Trophoblast cell (in vitro differentiated cells and primary cell): Measurements from ENCODE around the gene MYRIP.

Experiments
- DNase-seq, 2 donors: peaks; one replicate each; pipeline ENCODE4 v3.0.0-alpha.2; 2016
- H2AFZ ChIP-seq: 2 replicates; pipeline ENCODE4 v1.6.1; 2013; ENCODE audit warnings: low read length, moderate library complexity, mild to moderate bottlenecking; ENCODE audit not compliant: insufficient read depth, poor library complexity
- H2AK5ac ChIP-seq: 2 replicates; pipeline ENCODE4 v1.6.1; 2013; ENCODE audit warnings: mild to moderate bottlenecking, low read length
- H2BK120ac ChIP-seq: 2 replicates; pipeline ENCODE4 v1.6.1; 2013; ENCODE audit warnings: low read length, mild to moderate bottlenecking, moderate library complexity; ENCODE audit not compliant: insufficient read depth, poor library complexity
- H2BK12ac ChIP-seq: 2 replicates; pipeline ENCODE4 v1.6.1; 2013; ENCODE audit warnings: mild to moderate bottlenecking, low read length, moderate library complexity
- H2BK5ac ChIP-seq: 2 replicates; pipeline ENCODE4 v1.6.1; 2013; ENCODE audit warnings: low read length, low read depth, moderate library complexity, mild to moderate bottlenecking; ENCODE audit not compliant: poor library complexity
- H3K14ac ChIP-seq: 2 replicates; pipeline ENCODE4 v1.6.1; 2013; ENCODE audit warnings: mild to moderate bottlenecking, low read length
- H3K18ac ChIP-seq: 2 replicates; pipeline ENCODE4 v1.6.1; 2013; ENCODE audit warnings: mild to moderate bottlenecking, low read length
- H3K23ac ChIP-seq: 2 replicates; pipeline ENCODE4 v1.6.1; 2013; ENCODE audit warnings: low read length
- H3K27ac ChIP-seq: 2 replicates; pipeline ENCODE4 v1.5.1; 2013; ENCODE audit warnings: low read depth, mild to moderate bottlenecking, inconsistent platforms, low read length, moderate library complexity
- H3K27me3 ChIP-seq: 2 replicates; pipeline ENCODE4 v1.6.1; 2013; ENCODE audit warnings: inconsistent platforms, mild to moderate bottlenecking, low read length, moderate library complexity; ENCODE audit not compliant: insufficient read depth
- H3K36me3 ChIP-seq, 2 experiments: 1 replicate in 1 of 2; 2 replicates in 1 of 2; pipeline ENCODE4 v1.6.1; 2013; ENCODE audit warnings: low read length in 2 of 2, mild to moderate bottlenecking in 2 of 2, moderate library complexity in 1 of 2; ENCODE audit not compliant: insufficient read depth in 2 of 2, control insufficient read depth in 1 of 2
- H3K4ac ChIP-seq: 2 replicates; pipeline ENCODE4 v1.6.1; 2013; ENCODE audit warnings: low read depth, mild to moderate bottlenecking, low read length, moderate library complexity
- H3K4me1 ChIP-seq, 2 experiments: 1 replicate in 1 of 2; 2 replicates in 1 of 2; pipeline ENCODE4 v1.6.1; 2013; ENCODE audit warnings: low read length in 2 of 2, mild to moderate bottlenecking in 2 of 2, moderate library complexity in 1 of 2; ENCODE audit not compliant: insufficient read depth in 2 of 2, control insufficient read depth in 1 of 2
- H3K4me2 ChIP-seq: 2 replicates; pipeline ENCODE4 v1.6.1; 2013; ENCODE audit warnings: inconsistent platforms, mild to moderate bottlenecking, low read length, moderate library complexity
- H3K4me3 ChIP-seq: 2 replicates; pipeline ENCODE4 v1.5.1; 2013; ENCODE audit warnings: mild to moderate bottlenecking, low read depth, low read length, inconsistent platforms
- H3K79me1 ChIP-seq: one replicate; pipeline ENCODE4 v1.6.1; 2013; ENCODE audit warnings: low read length
- H3K79me2 ChIP-seq: 2 replicates; pipeline ENCODE4 v1.6.1; 2013; ENCODE audit warnings: low read length, mild to moderate bottlenecking; ENCODE audit not compliant: control insufficient read depth, insufficient read depth, poor library complexity
- H3K9ac ChIP-seq: 2 replicates; pipeline ENCODE4 v1.6.1; 2013; ENCODE audit warnings: mild to moderate bottlenecking, low read length
- H3K9me3 ChIP-seq: 2 replicates; pipeline ENCODE4 v1.6.1; 2013; ENCODE audit warnings: low read depth, mild to moderate bottlenecking, control low read depth, inconsistent platforms, low read length; ENCODE audit not compliant: insufficient read depth
- H4K12ac ChIP-seq: 2 replicates; pipeline ENCODE4 v1.6.1; 2013; ENCODE audit warnings: low read depth, mild to moderate bottlenecking, low read length, moderate library complexity
- H4K8ac ChIP-seq: 2 replicates; pipeline ENCODE4 v1.6.1; 2013; ENCODE audit warnings: low read depth, mild to moderate bottlenecking, low read length, moderate library complexity
- H4K91ac ChIP-seq: one replicate; pipeline ENCODE4 v1.6.1; 2013; ENCODE audit warnings: low read depth, mild to moderate bottlenecking, low read length, moderate library complexity
- WGBS: extraction: QIAGEN DNeasy Blood & Tissue Kit; methylation state at CpG from one replicate; pipeline ENCODE4 v1.1.7; 2013; ENCODE audit warnings: missing lambda C conversion rate; ENCODE audit not compliant: insufficient read length, insufficient coverage; ENCODE audit errors: extremely low coverage; 5-methylcytosine and 5-hydroxymethylcytosine counted together

The MYRIP gene

GRCh38 chr3:40108643-40109042 lies 299.2 kb downstream of the MYRIP start:
- H4K8ac ChIP-seq, result no peak overlapping the region
- WGBS, result no CpG with 5 or more reads among the region's 1 CpG
- H2BK120ac ChIP-seq, result no peak overlapping the region

GRCh38 chr3:40109641-40110490 lies 300.5 kb downstream of the MYRIP start:
- no peak overlapping the region for H3K14ac ChIP-seq
- H3K79me2 ChIP-seq, result no peaks in the 10 kb centered on the region
- no peak overlapping the region for H3K23ac ChIP-seq
- no peaks in the 10 kb centered on the region for H3K27me3 ChIP-seq
- no peaks in the 10 kb centered on the region for H3K9me3 ChIP-seq
- no peak overlapping the region for H3K4me2 ChIP-seq
- H3K4ac ChIP-seq, result no peak overlapping the region
- H3K36me3 ChIP-seq, result no peaks in the 10 kb centered on the region
- no peak overlapping the region for H2BK120ac ChIP-seq
- no peak overlapping the region for H2AK5ac ChIP-seq
- no peak overlapping the region for H3K4me3 ChIP-seq
- H2BK5ac ChIP-seq, result no peak overlapping the region
- no peak overlapping the region for H3K9ac ChIP-seq
- peak; percentile 37 to 73 for DNase-seq
- H3K4me1 ChIP-seq, result no peaks in the 10 kb centered on the region
- no peak overlapping the region for H4K12ac ChIP-seq
- H2AFZ ChIP-seq, result no peak overlapping the region
- no peak overlapping the region for H4K8ac ChIP-seq
- no peak overlapping the region for H3K18ac ChIP-seq
- H2BK12ac ChIP-seq, result no peak overlapping the region
- H3K27ac ChIP-seq, result no peak overlapping the region
- H3K79me1 ChIP-seq, result no peaks in the 10 kb centered on the region
- H4K91ac ChIP-seq, result no peak overlapping the region

More at GRCh38 chr3:40108643-40109042, 299.2 kb downstream of the MYRIP start:
- Histone ChIP-seq H4K12ac (no peak overlapping the region), H2BK5ac (no peak overlapping the region), H3K9me3 (no peaks in the 10 kb centered on the region), H4K91ac (no peak overlapping the region), H3K18ac (no peak overlapping the region), H3K27me3 (no peaks in the 10 kb centered on the region), H2AK5ac (no peak overlapping the region), H3K9ac (no peak overlapping the region), H3K4me3 (no peak overlapping the region), H3K23ac (no peak overlapping the region), H3K4me1 (no peaks in the 10 kb centered on the region), H3K79me2 (no peaks in the 10 kb centered on the region), H3K79me1 (no peaks in the 10 kb centered on the region), H3K4ac (no peak overlapping the region), H2BK12ac (no peak overlapping the region), H2AFZ (no peak overlapping the region), H3K36me3 (no peaks in the 10 kb centered on the region), H3K27ac (no peak overlapping the region), H3K14ac (no peak overlapping the region), H3K4me2 (no peak overlapping the region)
- DNase-seq, result no peak

GRCh38 chr3:40116478-40117177 lies 307.2 kb downstream of the MYRIP start:
- H2BK120ac ChIP-seq, result no peak overlapping the region
- no peak overlapping the region for H2BK12ac ChIP-seq

GRCh38 chr3:40118091-40118490 lies 308.7 kb downstream of the MYRIP start:
- Histone ChIP-seq H3K36me3 (no peaks in the 10 kb centered on the region), H3K4me1 (no peaks in the 10 kb centered on the region), H3K79me2 (no peaks in the 10 kb centered on the region), H3K4me2 (no peak overlapping the region), H4K12ac (no peak overlapping the region), H3K79me1 (no peaks in the 10 kb centered on the region), H2BK120ac (no peak overlapping the region), H2BK12ac (no peak overlapping the region), H3K14ac (no peak overlapping the region), H3K27ac (no peak overlapping the region), H3K23ac (no peak overlapping the region), H4K8ac (no peak overlapping the region), H2AFZ (no peak overlapping the region), H3K9me3 (no peaks in the 10 kb centered on the region), H2AK5ac (no peak overlapping the region), H3K4me3 (no peak overlapping the region), H3K4ac (no peak overlapping the region), H3K18ac (no peak overlapping the region), H3K27me3 (no peaks in the 10 kb centered on the region), H2BK5ac (no peak overlapping the region), H4K91ac (no peak overlapping the region), H3K9ac (no peak overlapping the region)
- DNase-seq, result peak; percentile 16 to 86
- WGBS, result no CpG with 5 or more reads among the region's 2 CpGs

More at GRCh38 chr3:40116478-40117177, 307.2 kb downstream of the MYRIP start:
- H4K91ac ChIP-seq, result no peak overlapping the region
- H3K27ac ChIP-seq, result no peak overlapping the region
- no peaks in the 10 kb centered on the region for H3K9me3 ChIP-seq
- H2AFZ ChIP-seq, result no peak overlapping the region
- peak in 1 of 2 donors; percentile 44 for DNase-seq
- H2AK5ac ChIP-seq, result no peak overlapping the region
- H3K4ac ChIP-seq, result no peak overlapping the region
- no peak overlapping the region for H4K8ac ChIP-seq
- no peak overlapping the region for H2BK5ac ChIP-seq
- H3K27me3 ChIP-seq, result no peaks in the 10 kb centered on the region
- H3K23ac ChIP-seq, result no peak overlapping the region
- H3K18ac ChIP-seq, result no peak overlapping the region
- H3K4me1 ChIP-seq, result no peaks in the 10 kb centered on the region
- no peak overlapping the region for H3K14ac ChIP-seq
- H4K12ac ChIP-seq, result no peak overlapping the region
- no peaks in the 10 kb centered on the region for H3K79me2 ChIP-seq
- no peak overlapping the region for H3K9ac ChIP-seq
- H3K36me3 ChIP-seq, result no peaks in the 10 kb centered on the region
- H3K79me1 ChIP-seq, result no peaks in the 10 kb centered on the region
- H3K4me2 ChIP-seq, result no peak overlapping the region
- no peak overlapping the region for H3K4me3 ChIP-seq
- no CpG with 5 or more reads among the region's 9 CpGs for WGBS
